Activated T-cell treated with anti-CD3 and anti-CD28 coated beads, Interleukin-2, amount 50 U/mL, for 72 hours (primary cell): ENCODE data around the gene DHX57. TPM values are rescaled to one million over a fixed set of nuclear protein-coding genes. Genes with fewer than 3 reads are reported as not detected.

Experiments used
- ATAC-seq, 2 donors: fragments of 150-1000 bp; cut with Tn5 transposase; replicated peaks in 1 of 2; 2 replicates each; pipeline ENCODE4 v1.10.0; 2021; ENCODE audit warnings: moderate library complexity in 2 of 2, mild to moderate bottlenecking in 1 of 2
- DNase-seq, 2 donors: peaks; one replicate each; pipeline ENCODE4 v3.0.0; 2021 to 2022; ENCODE audit warnings: mixed read lengths in 1 of 2
- H3K27ac Mint-ChIP-seq: one replicate; pipeline ENCODE4 v1.8.0; 2022; ENCODE audit warnings: mild to moderate bottlenecking, moderate library complexity, mixed read lengths
- H3K27me3 Mint-ChIP-seq: one replicate; pipeline ENCODE4 v1.8.0; 2022; ENCODE audit warnings: low read depth, mixed read lengths
- H3K36me3 Mint-ChIP-seq, 2 donors: one replicate each; pipeline ENCODE4 v1.8.0; 2022; ENCODE audit warnings: mixed read lengths in 2 of 2, mild to moderate bottlenecking in 1 of 2; ENCODE audit not compliant: insufficient read depth in 2 of 2
- H3K4me1 Mint-ChIP-seq: one replicate; pipeline ENCODE4 v1.8.0; 2022; ENCODE audit warnings: low read depth, mixed read lengths
- H3K4me3 Mint-ChIP-seq, 2 donors: one replicate each; pipeline ENCODE4 v1.8.0; 2022; ENCODE audit warnings: mild to moderate bottlenecking in 2 of 2, mixed read lengths in 2 of 2, moderate library complexity in 2 of 2
- H3K9me3 Mint-ChIP-seq, 2 donors: one replicate each; pipeline ENCODE4 v1.8.0; 2022; ENCODE audit warnings: mixed read lengths in 2 of 2
- total RNA-seq, 2 donors: library from RNA; stranded (reverse); gene quantifications; one replicate each; pipeline ENCODE4 v1.2.3, GENCODE V29; 2022

The DHX57 gene
- total RNA-seq, 2 donors from 2014 or later: 10.0 to 21.7 TPM

GRCh38 chr2:38892819-38893218, 17.1 kb upstream of the DHX57 start:
- peak in 1 of 2 donors; percentile 44 for ATAC-seq
- H3K9me3 Mint-ChIP-seq: no peaks in the 10 kb centered on the region
- DNase-seq: no peak
- no peaks in the 10 kb centered on the region for H3K36me3 Mint-ChIP-seq
- no peak overlapping the region for H3K4me3 Mint-ChIP-seq
- H3K4me1 Mint-ChIP-seq: peaks cover 10% of the 10 kb centered on the region
- peaks cover 4% of the 10 kb centered on the region for H3K27me3 Mint-ChIP-seq
- H3K27ac Mint-ChIP-seq: peak overlapping the region; percentile 7

GRCh38 chr2:38889575-38889974, 13.8 kb upstream of the DHX57 start, which contains the start of gene ARHGEF33:
TSS of gene ARHGEF33 (plus strand) at chr2:38889875. CDS start at chr2:38919448, 29,573 bp downstream.
- ATAC-seq (no peak), DNase-seq (no peak)
- Mint-ChIP-seq H3K27me3 (no peaks in the 10 kb centered on the region), H3K4me1 (peaks cover 10% of the 10 kb centered on the region), H3K4me3 (no peak within 1 kb of the TSS), H3K36me3 (no peaks in the 10 kb centered on the region), H3K9me3 (no peaks in the 10 kb centered on the region), H3K27ac (no peak within 1 kb of the TSS)

DNA sequence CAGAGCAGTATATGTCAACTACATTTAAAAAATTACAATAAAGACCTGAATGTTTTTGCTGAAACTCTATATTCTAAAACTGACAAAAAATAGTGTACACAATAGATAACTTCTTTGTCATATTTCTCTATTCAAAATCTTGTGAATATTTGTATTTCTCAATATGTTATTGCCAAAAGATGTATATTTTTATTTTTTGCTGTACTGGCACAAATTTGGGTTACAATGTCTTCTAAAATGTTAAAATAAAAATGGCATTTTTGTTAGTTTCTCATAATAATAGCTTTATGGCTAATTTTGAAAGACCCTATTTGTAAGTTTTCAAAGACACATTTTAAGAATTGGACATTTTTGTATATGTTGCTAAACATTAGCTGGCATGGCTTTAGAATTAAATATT, 13.3 kb upstream of the DHX57 start:
- Mint-ChIP-seq H3K27me3 (no peaks in the 10 kb centered on the region), H3K9me3 (no peaks in the 10 kb centered on the region), H3K36me3 (no peaks in the 10 kb centered on the region), H3K4me3 (no peak overlapping the region), H3K4me1 (peaks cover 10% of the 10 kb centered on the region), H3K27ac (no peak overlapping the region)
- ATAC-seq (no peak), DNase-seq (no peak)

DNA sequence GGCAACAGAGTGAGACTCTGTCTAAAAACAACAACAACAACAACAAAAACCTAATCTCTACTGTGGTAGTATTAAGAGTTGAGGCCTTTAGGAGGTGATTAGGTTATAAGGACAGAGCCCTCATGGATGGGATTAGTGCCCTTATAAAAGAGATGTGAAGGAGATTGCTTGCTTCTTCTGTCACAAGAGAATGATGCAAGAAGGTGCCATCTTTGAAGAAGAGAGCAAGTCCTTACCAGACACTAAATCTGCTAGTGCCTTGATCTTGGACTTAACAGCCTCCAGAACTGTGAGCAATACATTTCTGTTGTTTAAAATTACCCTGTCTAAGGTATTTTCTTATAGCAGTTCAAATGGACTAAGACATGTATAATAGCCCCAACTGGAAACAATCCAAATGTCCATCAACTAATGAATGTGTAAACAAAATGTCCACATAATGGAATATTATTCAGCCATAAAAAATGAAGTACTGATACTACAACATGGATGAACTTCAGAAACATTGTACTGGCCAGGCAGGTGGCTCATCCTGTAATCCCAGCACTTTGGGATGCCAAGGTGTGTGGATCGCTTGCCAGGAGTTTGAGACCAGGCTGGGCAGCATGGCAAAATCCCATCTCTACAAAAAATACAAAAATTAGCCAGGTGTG, 12.3 kb upstream of the DHX57 start:
- no peaks in the 10 kb centered on the region for H3K36me3 Mint-ChIP-seq
- no peak overlapping the region for H3K4me3 Mint-ChIP-seq
- H3K4me1 Mint-ChIP-seq: peaks cover 8% of the 10 kb centered on the region
- ATAC-seq: no peak
- no peak overlapping the region for H3K27ac Mint-ChIP-seq
- H3K9me3 Mint-ChIP-seq: no peaks in the 10 kb centered on the region
- H3K27me3 Mint-ChIP-seq: no peaks in the 10 kb centered on the region
- no peak for DNase-seq

DNA sequence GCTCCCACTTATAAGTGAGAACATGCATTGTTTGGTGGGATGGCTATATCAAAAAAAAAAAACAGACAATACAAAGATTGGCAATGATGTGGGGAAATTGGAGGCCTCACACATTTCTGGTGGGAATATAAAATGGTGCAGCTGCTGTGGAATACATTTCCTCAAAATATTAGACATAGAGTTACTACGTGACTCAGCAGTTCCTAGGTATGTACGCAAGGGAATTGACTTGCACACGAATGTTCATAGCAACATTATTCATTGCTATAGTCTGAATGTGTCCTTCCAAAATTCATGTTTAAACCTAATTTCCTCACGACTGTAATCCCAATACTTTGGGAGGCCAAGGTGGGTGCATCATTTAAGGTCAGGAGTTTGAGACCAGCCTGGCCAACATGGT, 11.6 kb upstream of the DHX57 start:
- ATAC-seq (no peak), DNase-seq (no peak)
- Mint-ChIP-seq H3K9me3 (no peaks in the 10 kb centered on the region), H3K27ac (no peak overlapping the region), H3K4me1 (peaks cover 2% of the 10 kb centered on the region), H3K36me3 (no peaks in the 10 kb centered on the region), H3K27me3 (no peaks in the 10 kb centered on the region), H3K4me3 (no peak overlapping the region)

- Mint-ChIP-seq H3K4me3 (no peak overlapping the region), H3K36me3 (no peaks in the 10 kb centered on the region), H3K9me3 (no peaks in the 10 kb centered on the region), H3K4me1 (no peaks in the 10 kb centered on the region), H3K27me3 (no peaks in the 10 kb centered on the region), H3K27ac (no peak overlapping the region)
- ATAC-seq (no peak), DNase-seq (no peak)
These were observed 10.3 kb upstream of the DHX57 start for GRCh38 chr2:38886063-38886462.

DNA sequence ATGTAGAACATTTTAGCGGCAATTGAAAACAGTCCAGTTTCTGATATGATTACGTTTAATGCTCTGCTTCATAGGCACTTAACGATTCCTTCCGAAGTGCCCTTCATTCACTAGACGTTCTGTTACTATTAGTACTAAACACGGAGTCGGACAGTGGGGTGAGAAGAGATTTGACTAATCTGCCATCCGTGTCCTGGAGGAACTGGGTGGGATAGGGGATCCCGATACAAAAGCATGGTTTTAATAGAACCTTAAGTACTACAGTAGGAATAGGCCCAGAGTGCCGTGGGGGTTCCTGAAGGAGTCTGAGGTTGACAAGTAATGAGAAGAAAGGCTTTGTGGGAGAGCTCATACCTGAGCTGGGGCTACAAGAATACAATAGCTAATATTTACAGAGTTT, 673 bp upstream of the DHX57 start:
- H3K9me3 Mint-ChIP-seq: peaks cover 0 to under 1% of the 10 kb centered on the region in 2 donors
- peak overlapping the region; percentile 51 for H3K27ac Mint-ChIP-seq
- DNase-seq (no peak), ATAC-seq (no peak)
- H3K4me3 Mint-ChIP-seq: peak overlapping the region; percentile 94 to 100
- peaks cover 3 to 5% of the 10 kb centered on the region in 2 donors for H3K36me3 Mint-ChIP-seq
- H3K27me3 Mint-ChIP-seq: no peaks in the 10 kb centered on the region
- peaks cover 29% of the 10 kb centered on the region for H3K4me1 Mint-ChIP-seq

DNA sequence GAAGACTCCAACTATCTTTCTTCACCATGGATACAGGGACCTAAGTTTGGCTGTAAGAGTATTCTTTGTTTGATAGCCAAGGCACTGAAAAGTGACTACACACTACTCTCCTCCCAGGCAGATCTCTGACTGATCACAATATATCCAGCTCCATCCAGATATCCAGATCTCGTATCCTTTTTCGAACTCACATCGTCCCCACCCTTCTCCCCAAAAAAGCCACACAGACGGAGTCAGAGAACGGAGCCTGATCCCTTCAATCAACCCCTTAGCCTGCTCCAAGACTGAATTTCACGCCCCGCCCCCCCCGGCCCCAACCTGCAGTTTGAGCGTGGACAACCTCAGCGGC, 533 bp downstream of the DHX57 start:
- no peaks in the 10 kb centered on the region for H3K27me3 Mint-ChIP-seq
- no peak for ATAC-seq
- H3K36me3 Mint-ChIP-seq: peaks cover 4 to 7% of the 10 kb centered on the region in 2 donors
- peaks cover 0 to 2% of the 10 kb centered on the region in 2 donors for H3K9me3 Mint-ChIP-seq
- peak overlapping the region; percentile 76 for H3K27ac Mint-ChIP-seq
- peak overlapping the region; percentile 94 to 100 for H3K4me3 Mint-ChIP-seq
- peaks cover 29% of the 10 kb centered on the region for H3K4me1 Mint-ChIP-seq
- DNase-seq: no peak

DNA sequence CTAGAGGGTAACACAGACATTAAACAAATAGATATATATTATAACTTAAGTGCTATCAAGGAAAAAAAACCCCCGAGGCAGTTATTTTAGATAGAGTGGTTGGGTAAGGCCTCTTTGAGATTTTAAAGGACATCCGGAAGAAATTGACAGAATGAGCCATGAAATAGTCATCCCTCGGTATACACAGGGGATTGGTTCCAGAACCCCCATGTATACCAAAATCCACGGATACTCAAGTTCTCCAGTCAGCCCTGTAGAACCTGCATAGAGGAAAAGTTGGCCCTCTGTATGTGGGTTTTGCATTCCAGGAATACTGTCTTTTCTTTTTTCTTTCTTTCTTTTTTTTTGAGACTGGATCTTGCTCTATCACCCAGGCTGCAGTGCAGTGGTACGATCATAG, 2.0 kb downstream of the DHX57 start:
- no peak overlapping the region for H3K27ac Mint-ChIP-seq
- peaks cover 2 to 4% of the 10 kb centered on the region in 2 donors for H3K9me3 Mint-ChIP-seq
- H3K27me3 Mint-ChIP-seq: no peaks in the 10 kb centered on the region
- DNase-seq (no peak), ATAC-seq (no peak)
- H3K36me3 Mint-ChIP-seq: peaks cover 9 to 11% of the 10 kb centered on the region in 2 donors
- H3K4me3 Mint-ChIP-seq: no peak overlapping the region
- H3K4me1 Mint-ChIP-seq: peaks cover 29% of the 10 kb centered on the region

- no peak overlapping the region for H3K27ac Mint-ChIP-seq
- ATAC-seq: no peak
- H3K36me3 Mint-ChIP-seq: peaks cover 9 to 13% of the 10 kb centered on the region in 2 donors
These were observed 4.3 kb downstream of the DHX57 start for GRCh38 chr2:38871432-38871831.

GRCh38 chr2:38866773-38867443, 8.8 kb downstream of the DHX57 start:
- Mint-ChIP-seq H3K27ac (no peak overlapping the region), H3K9me3 (peaks cover 2 to 4% of the 10 kb centered on the region in 2 donors), H3K4me1 (no peaks in the 10 kb centered on the region), H3K4me3 (no peak overlapping the region), H3K27me3 (no peaks in the 10 kb centered on the region), H3K36me3 (peaks cover 9 to 14% of the 10 kb centered on the region in 2 donors)
- no peak for DNase-seq
- ATAC-seq: peak; percentile 51 to 81

More at GRCh38 chr2:38871432-38871831, 4.3 kb downstream of the DHX57 start:
- Mint-ChIP-seq H3K4me1 (peaks cover 23% of the 10 kb centered on the region), H3K9me3 (peaks cover 2 to 4% of the 10 kb centered on the region in 2 donors), H3K27me3 (no peaks in the 10 kb centered on the region), H3K4me3 (no peak overlapping the region)
- no peak for DNase-seq

DNA sequence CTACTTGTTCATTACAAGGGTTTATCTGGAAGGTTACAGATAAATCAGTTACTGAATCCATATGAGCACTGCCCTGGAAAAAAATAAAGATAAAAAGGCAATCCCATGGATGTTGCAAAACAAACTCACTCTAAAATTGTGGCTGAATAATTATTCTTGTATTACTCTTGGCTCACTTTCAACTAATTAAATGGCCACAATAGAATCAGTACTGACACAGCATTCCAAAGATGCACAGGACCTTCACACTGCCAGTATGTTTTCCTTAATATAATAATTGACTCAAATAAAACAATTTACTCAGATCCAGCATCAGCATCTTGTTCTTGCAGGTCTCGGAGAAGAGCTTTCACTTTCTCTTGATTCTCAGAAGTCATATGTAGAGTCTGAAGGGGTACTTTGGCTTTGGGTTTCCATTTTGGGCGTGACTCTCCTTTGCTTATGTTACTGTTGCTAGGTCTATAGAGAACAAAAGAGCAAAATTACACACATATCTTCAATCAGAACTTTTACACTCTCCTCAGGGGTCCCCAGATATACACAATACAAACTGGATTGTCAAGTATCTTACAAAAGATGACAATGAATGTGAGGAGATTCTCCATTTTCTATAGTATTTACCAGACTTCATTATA, 12.6 kb downstream of the DHX57 start:
- peak overlapping the region in 1 of 2 donors; percentile 21 for H3K4me3 Mint-ChIP-seq
- H3K27ac Mint-ChIP-seq: peak overlapping the region; percentile 24
- H3K9me3 Mint-ChIP-seq: no peaks in the 10 kb centered on the region
- no peaks in the 10 kb centered on the region for H3K4me1 Mint-ChIP-seq
- peak; percentile 32 to 80 for ATAC-seq
- peaks cover 5 to 9% of the 10 kb centered on the region in 2 donors for H3K36me3 Mint-ChIP-seq
- DNase-seq: no peak
- no peaks in the 10 kb centered on the region for H3K27me3 Mint-ChIP-seq

DNA sequence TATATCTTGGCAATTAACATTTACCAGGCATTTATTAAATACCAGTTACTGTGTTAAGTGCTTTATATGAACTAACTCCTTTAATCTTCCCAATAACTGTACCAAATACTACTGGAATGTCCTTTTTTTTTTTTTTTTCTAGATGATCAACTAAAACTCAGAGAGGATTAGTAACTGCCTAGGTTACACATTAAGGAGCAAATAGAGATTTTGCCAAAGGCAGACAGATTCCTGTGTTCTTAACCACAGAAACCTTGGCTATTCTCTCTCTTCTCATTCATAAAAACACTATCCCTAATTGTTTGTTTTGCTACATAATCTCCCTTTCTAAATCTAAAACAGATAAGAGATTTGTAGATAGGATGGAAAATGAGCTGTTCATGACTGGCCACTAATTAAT, 13.3 kb downstream of the DHX57 start:
- Mint-ChIP-seq H3K27ac (no peak overlapping the region), H3K4me3 (no peak overlapping the region), H3K4me1 (no peaks in the 10 kb centered on the region), H3K27me3 (no peaks in the 10 kb centered on the region), H3K9me3 (no peaks in the 10 kb centered on the region), H3K36me3 (peaks cover 5 to 9% of the 10 kb centered on the region in 2 donors)
- ATAC-seq: no peak
- no peak for DNase-seq
